SJCRH30 (cell line): ENCODE measurements around the gene CRCP. TPM values are rescaled to one million over a fixed set of nuclear protein-coding genes. Genes with fewer than 3 reads are reported as not detected.
"Not testable (repeated sequence)": the region's sequence is repeated elsewhere in the genome, so short reads cannot be mapped to it uniquely, and the experiment has no call there.

Experiments
- DNase-seq, 2 experiments: peaks; one replicate each; pipeline ENCODE4 v3.0.0-alpha.2; 2015 to 2020
- H3K27ac ChIP-seq: fragments of 250-450 bp; sonication (Bioruptor Pico); 2 replicates; pipeline ENCODE4 v1.5.1; 2020; ENCODE audit warnings: mild to moderate bottlenecking, moderate library complexity
- H3K27me3 ChIP-seq: fragments of 250-450 bp; sonication (Bioruptor Pico); 2 replicates; pipeline ENCODE4 v1.5.1; 2020; ENCODE audit warnings: mild to moderate bottlenecking, moderate library complexity
- H3K36me3 ChIP-seq: fragments of 250-450 bp; sonication (Bioruptor Pico); 2 replicates; pipeline ENCODE4 v1.5.1; 2020; ENCODE audit warnings: mild to moderate bottlenecking, moderate library complexity
- H3K4me1 ChIP-seq: fragments of 250-450 bp; sonication (Bioruptor Pico); 2 replicates; pipeline ENCODE4 v1.5.1; 2020; ENCODE audit warnings: mild to moderate bottlenecking, moderate library complexity
- H3K4me3 ChIP-seq: fragments of 250-450 bp; sonication (Bioruptor Pico); 2 replicates; pipeline ENCODE4 v1.5.1; 2020; ENCODE audit warnings: mild to moderate bottlenecking, moderate library complexity
- H3K9me3 ChIP-seq: fragments of 250-450 bp; sonication (Bioruptor Pico); replicated peaks from 2 replicates; pipeline ENCODE4 v1.5.1; 2020; ENCODE audit warnings: mild to moderate bottlenecking, moderate library complexity
- total RNA-seq: library from RNA; depleted of rRNA; stranded (reverse); fragments of >200 nt; shearing (Covaris generic); gene quantifications from 2 replicates; pipeline ENCODE4 v1.2.3, GENCODE V29; 2014

CRCP gene
- total RNA-seq, 1 experiment from 2014 or later: 57.1 TPM

GRCh38 chr7:66125781-66126352, 11.2 kb downstream of the CRCP start:
- H3K27me3 ChIP-seq, H3K27ac ChIP-seq, H3K4me1 ChIP-seq, DNase-seq, H3K4me3 ChIP-seq, H3K36me3 ChIP-seq, H3K9me3 ChIP-seq: not testable (repeated sequence)

- H3K27ac ChIP-seq, H3K4me3 ChIP-seq, H3K9me3 ChIP-seq, DNase-seq, H3K4me1 ChIP-seq, H3K27me3 ChIP-seq: not testable (repeated sequence)
- H3K36me3 ChIP-seq: peaks cover 20% of the 10 kb centered on the region
Observed at GRCh38 chr7:66127172-66127571, 12.5 kb downstream of the CRCP start.

- no peak for DNase-seq
- Histone ChIP-seq H3K9me3 (no peaks in the 10 kb centered on the region), H3K36me3 (peaks cover 48% of the 10 kb centered on the region), H3K4me3 (no peak overlapping the region), H3K4me1 (peaks cover 7% of the 10 kb centered on the region), H3K27ac (no peak overlapping the region), H3K27me3 (no peaks in the 10 kb centered on the region)
Observed at GRCh38 chr7:66138994-66139752, 24.5 kb downstream of the CRCP start.

- Histone ChIP-seq H3K36me3 (peaks cover 39% of the 10 kb centered on the region), H3K4me1 (peaks cover 8% of the 10 kb centered on the region), H3K27ac (no peak overlapping the region), H3K4me3 (no peak overlapping the region), H3K27me3 (no peaks in the 10 kb centered on the region), H3K9me3 (no peaks in the 10 kb centered on the region)
- DNase-seq: peak; percentile 29 to 49
Observed at GRCh38 chr7:66140924-66141323, 26.3 kb downstream of the CRCP start.

- Histone ChIP-seq H3K4me3 (no peak overlapping the region), H3K27me3 (no peaks in the 10 kb centered on the region), H3K27ac (no peak overlapping the region), H3K36me3 (peaks cover 37% of the 10 kb centered on the region), H3K4me1 (peaks cover 20% of the 10 kb centered on the region), H3K9me3 (no peaks in the 10 kb centered on the region)
- DNase-seq: no peak
Observed at GRCh38 chr7:66142334-66142733, 27.7 kb downstream of the CRCP start.

GRCh38 chr7:66142996-66143395, 28.3 kb downstream of the CRCP start:
- no peaks in the 10 kb centered on the region for H3K27me3 ChIP-seq
- H3K27ac ChIP-seq: no peak overlapping the region
- no peak for DNase-seq
- H3K4me3 ChIP-seq: no peak overlapping the region
- H3K4me1 ChIP-seq: peaks cover 20% of the 10 kb centered on the region
- no peaks in the 10 kb centered on the region for H3K9me3 ChIP-seq
- H3K36me3 ChIP-seq: peaks cover 37% of the 10 kb centered on the region

- no peak overlapping the region for H3K4me3 ChIP-seq
- H3K4me1 ChIP-seq: peaks cover 19% of the 10 kb centered on the region
- peaks cover 39% of the 10 kb centered on the region for H3K36me3 ChIP-seq
- no peaks in the 10 kb centered on the region for H3K27me3 ChIP-seq
- H3K27ac ChIP-seq: no peak overlapping the region
- H3K9me3 ChIP-seq: no peaks in the 10 kb centered on the region
- no peak for DNase-seq
Observed at GRCh38 chr7:66143876-66144332, 29.3 kb downstream of the CRCP start.

- H3K4me1 ChIP-seq: peaks cover 17% of the 10 kb centered on the region
- peak in 1 of 2 experiments; percentile 40 for DNase-seq
- H3K36me3 ChIP-seq: peaks cover 43% of the 10 kb centered on the region
- H3K4me3 ChIP-seq: no peak overlapping the region
- no peaks in the 10 kb centered on the region for H3K27me3 ChIP-seq
- H3K9me3 ChIP-seq: no peaks in the 10 kb centered on the region
- H3K27ac ChIP-seq: no peak overlapping the region
Observed at GRCh38 chr7:66145400-66146104, 30.9 kb downstream of the CRCP start.

GRCh38 chr7:66146701-66147100, 32.1 kb downstream of the CRCP start:
- no peaks in the 10 kb centered on the region for H3K9me3 ChIP-seq
- DNase-seq: peak; percentile 47 to 86
- H3K4me1 ChIP-seq: peaks cover 26% of the 10 kb centered on the region
- H3K27ac ChIP-seq: no peak overlapping the region; the same call in 1 of the 2 replicates
- no peak overlapping the region for H3K4me3 ChIP-seq
- H3K27me3 ChIP-seq: no peaks in the 10 kb centered on the region
- H3K36me3 ChIP-seq: peaks cover 40% of the 10 kb centered on the region

- not testable (repeated sequence) for H3K9me3 ChIP-seq, H3K27ac ChIP-seq, H3K4me3 ChIP-seq, DNase-seq, H3K27me3 ChIP-seq
- peaks cover 33% of the 10 kb centered on the region for H3K36me3 ChIP-seq
- H3K4me1 ChIP-seq: peaks cover 32% of the 10 kb centered on the region
Observed at GRCh38 chr7:66147657-66148056, 33.0 kb downstream of the CRCP start.

GRCh38 chr7:66150471-66150870, 35.8 kb downstream of the CRCP start:
- no peaks in the 10 kb centered on the region for H3K27me3 ChIP-seq
- H3K36me3 ChIP-seq: peaks cover 44% of the 10 kb centered on the region
- H3K9me3 ChIP-seq: no peaks in the 10 kb centered on the region
- DNase-seq: peak in 1 of 2 experiments; percentile 35
- no peak overlapping the region for H3K27ac ChIP-seq
- H3K4me1 ChIP-seq: peaks cover 44% of the 10 kb centered on the region
- no peak overlapping the region for H3K4me3 ChIP-seq

GRCh38 chr7:66152371-66153191, 37.9 kb downstream of the CRCP start:
- peaks cover 31% of the 10 kb centered on the region for H3K4me1 ChIP-seq
- peak overlapping the region; percentile 4; the same call in 1 of the 2 replicates for H3K4me3 ChIP-seq
- H3K27ac ChIP-seq: peak overlapping the region; percentile 80
- DNase-seq: peak; percentile 84 to 91
- H3K36me3 ChIP-seq: peaks cover 59% of the 10 kb centered on the region
- H3K9me3 ChIP-seq: no peaks in the 10 kb centered on the region
- no peaks in the 10 kb centered on the region for H3K27me3 ChIP-seq

GRCh38 chr7:66153691-66154090, 39.0 kb downstream of the CRCP start:
- H3K4me1 ChIP-seq: peaks cover 31% of the 10 kb centered on the region
- H3K9me3 ChIP-seq: no peaks in the 10 kb centered on the region
- no peak overlapping the region; the same call in 1 of the 2 replicates for H3K27ac ChIP-seq
- H3K4me3 ChIP-seq: no peak overlapping the region
- DNase-seq: no peak
- peaks cover 62% of the 10 kb centered on the region for H3K36me3 ChIP-seq
- no peaks in the 10 kb centered on the region for H3K27me3 ChIP-seq

- not testable (repeated sequence) for H3K9me3 ChIP-seq, DNase-seq, H3K4me3 ChIP-seq, H3K27ac ChIP-seq, H3K27me3 ChIP-seq
- Histone ChIP-seq H3K4me1 (peaks cover 22% of the 10 kb centered on the region), H3K36me3 (peaks cover 59% of the 10 kb centered on the region)
Observed at GRCh38 chr7:66156035-66156434, 41.4 kb downstream of the CRCP start.
